Sigmoid colon (tissue), 7 donors: ENCODE results near the gene FXYD2. TPM values are rescaled to one million over a fixed set of nuclear protein-coding genes. Genes with fewer than 3 reads are reported as not detected.

Experiments
- DNase-seq: peaks from one replicate; pipeline ENCODE4 v3.0.0-alpha.2; 2019
- H3K27ac ChIP-seq, 4 donors: fragments of 200-600 bp; sonication (generic); one replicate each; pipeline ENCODE4 v1.5.1; 2016 to 2019; ENCODE audit warnings: mild to moderate bottlenecking in 1 of 4
- H3K27me3 ChIP-seq, 3 donors: fragments of 200-600 bp; sonication (generic); one replicate each; pipeline ENCODE4 v1.5.1; 2019; ENCODE audit warnings: mild to moderate bottlenecking in 1 of 3
- H3K36me3 ChIP-seq, 4 donors: fragments of 200-600 bp; sonication (generic); one replicate each; pipeline ENCODE4 v1.5.1; 2016 to 2019
- H3K4me1 ChIP-seq, 4 donors: fragments of 200-600 bp; sonication (generic); one replicate each; pipeline ENCODE4 v1.5.1; 2017 to 2019
- H3K4me3 ChIP-seq, 4 donors: fragments of 200-600 bp; sonication (generic); one replicate each; pipeline ENCODE4 v1.5.1; 2017 to 2019; ENCODE audit warnings: mild to moderate bottlenecking in 2 of 4, moderate library complexity in 1 of 4
- H3K9me3 ChIP-seq, 4 donors: fragments of 200-600 bp in 3 of 4; sonication (generic) in 3 of 4; one replicate each; pipeline versions ENCODE4 v1.5.1 to v1.6.1; 2013 to 2019
- EP300 ChIP-seq, 4 donors: sonication (generic); formaldehyde crosslinking; IDR thresholded peaks; one replicate each; pipeline ENCODE4 v1.6.1; 2017; ENCODE audit warnings: antibody characterized with exemption in 4 of 4
- POLR2A ChIP-seq, 2 donors: fragments of 450-650 bp; IDR thresholded peaks; one replicate each; pipeline ENCODE4 v1.6.1; 2016; ENCODE audit warnings: antibody characterized with exemption in 2 of 2, mild to moderate bottlenecking in 2 of 2, moderate library complexity in 2 of 2
- POLR2AphosphoS5 ChIP-seq, 4 donors: sonication (generic); formaldehyde crosslinking; IDR thresholded peaks; one replicate each; pipeline ENCODE4 v1.6.1; 2017; ENCODE audit warnings: antibody characterized with exemption in 4 of 4
- WGBS, 2 donors: extraction: QIAGEN DNeasy Blood & Tissue Kit; methylation state at CpG; one replicate each; pipeline ENCODE4 v1.1.7; 2013; 5-methylcytosine and 5-hydroxymethylcytosine counted together
- intact Hi-C: fragments of 100-400 bp; cut with DNase I; formaldehyde crosslinking; loops from one replicate; pipeline ENCODE4 v1.15.1; 2023
- polyA plus RNA-seq, 3 donors: library from polyadenylated mRNA; stranded (reverse); fragments of 200-250 nt; gene quantifications; one replicate each; pipeline ENCODE4 v1.2.3, GENCODE V29; 2013
- total RNA-seq, 4 donors: library from RNA; depleted of rRNA; stranded (reverse); fragments of >200 nt; gene quantifications; one replicate each; pipeline ENCODE4 v1.1.0, GENCODE V29; 2016
- TF ChIP-seq, protein P1 (sequence below), 4 experiments: fragments of 450-650 bp in 3 of 4; fragments of 200-600 bp in 1 of 4; IDR thresholded peaks; one replicate each; pipeline ENCODE4 v1.5.1; 2016 to 2019; ENCODE audit warnings: antibody characterized with exemption in 4 of 4, mild to moderate bottlenecking in 3 of 4, moderate library complexity in 2 of 4
- donor health status: healthy with polysubstance abuse.
- donor health status: Bipolar disorder and iron deficiency.
- donor health status: healthy.

The FXYD2 gene
- total and polyA plus RNA-seq, 7 donors = 3.2 to 6.6 (median 4.2) TPM; not detected in 1

DNA sequence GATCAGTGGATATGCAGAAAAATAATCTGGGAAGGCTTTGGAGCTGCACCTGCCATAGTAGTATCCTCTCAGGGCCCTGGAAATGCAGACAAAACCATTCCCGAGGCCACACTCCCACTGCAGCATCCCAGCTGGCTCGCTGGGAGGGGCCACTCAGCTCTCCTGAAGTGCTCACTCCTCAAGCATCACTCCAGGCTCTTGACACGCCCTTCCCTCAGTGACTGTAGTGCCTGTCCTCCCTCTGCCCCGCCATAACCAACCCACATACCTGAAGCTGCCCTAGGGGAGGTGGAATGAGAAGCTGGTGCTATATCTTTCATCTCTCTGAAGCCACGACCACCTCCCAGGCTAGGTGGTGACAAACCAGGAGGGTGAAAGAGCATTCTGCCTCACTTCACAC is 32.3 kb downstream of the FXYD2 start:
- TF ChIP-seq, protein P1, sequence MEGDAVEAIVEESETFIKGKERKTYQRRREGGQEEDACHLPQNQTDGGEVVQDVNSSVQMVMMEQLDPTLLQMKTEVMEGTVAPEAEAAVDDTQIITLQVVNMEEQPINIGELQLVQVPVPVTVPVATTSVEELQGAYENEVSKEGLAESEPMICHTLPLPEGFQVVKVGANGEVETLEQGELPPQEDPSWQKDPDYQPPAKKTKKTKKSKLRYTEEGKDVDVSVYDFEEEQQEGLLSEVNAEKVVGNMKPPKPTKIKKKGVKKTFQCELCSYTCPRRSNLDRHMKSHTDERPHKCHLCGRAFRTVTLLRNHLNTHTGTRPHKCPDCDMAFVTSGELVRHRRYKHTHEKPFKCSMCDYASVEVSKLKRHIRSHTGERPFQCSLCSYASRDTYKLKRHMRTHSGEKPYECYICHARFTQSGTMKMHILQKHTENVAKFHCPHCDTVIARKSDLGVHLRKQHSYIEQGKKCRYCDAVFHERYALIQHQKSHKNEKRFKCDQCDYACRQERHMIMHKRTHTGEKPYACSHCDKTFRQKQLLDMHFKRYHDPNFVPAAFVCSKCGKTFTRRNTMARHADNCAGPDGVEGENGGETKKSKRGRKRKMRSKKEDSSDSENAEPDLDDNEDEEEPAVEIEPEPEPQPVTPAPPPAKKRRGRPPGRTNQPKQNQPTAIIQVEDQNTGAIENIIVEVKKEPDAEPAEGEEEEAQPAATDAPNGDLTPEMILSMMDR (IDR thresholded peaks at IDR 0.05) = no peak
- no peak for TF ChIP-seq POLR2A (IDR thresholded peaks at IDR 0.05)
- TF ChIP-seq EP300 (IDR thresholded peaks at IDR 0.05) = no peak
- no peak for TF ChIP-seq POLR2AphosphoS5 (IDR thresholded peaks at IDR 0.05)
- 82 to 85% methylated on average over 5 of the region's 5 CpGs for WGBS, 2 donors
- H3K36me3 ChIP-seq = no peaks in the 10 kb centered on the region
- peaks cover 0 to 20% (median 18%) of the 10 kb centered on the region in 4 donors for H3K4me1 ChIP-seq
- peaks cover 23 to 49% (median 29%) of the 10 kb centered on the region in 3 donors for H3K27me3 ChIP-seq
- intact Hi-C loops = no loop called here
- no peaks in the 10 kb centered on the region for H3K9me3 ChIP-seq
- DNase-seq = no peak
- no peak overlapping the region for H3K27ac ChIP-seq
- H3K4me3 ChIP-seq = no peak overlapping the region

DNA sequence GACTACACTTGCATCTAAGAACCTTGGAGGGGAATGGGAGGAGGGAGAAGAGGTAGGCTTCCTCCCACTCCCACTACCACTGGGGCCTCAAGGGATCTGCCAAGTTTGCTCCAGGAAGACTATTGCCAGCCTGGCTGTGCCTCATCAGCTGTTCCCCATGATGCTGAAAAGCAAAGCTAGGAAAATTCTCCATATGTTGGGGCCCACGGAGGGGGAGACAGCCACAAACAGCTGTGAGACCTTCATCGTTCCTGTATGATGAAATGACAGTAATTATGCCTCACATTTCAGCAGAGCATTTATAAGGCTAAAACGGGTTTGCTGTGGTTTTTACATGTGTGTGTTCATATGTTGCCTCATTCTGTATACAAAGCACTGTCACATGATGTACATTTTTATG is 34.3 kb downstream of the FXYD2 start:
- Histone ChIP-seq H3K9me3 (no peaks in the 10 kb centered on the region), H3K27ac (no peak overlapping the region), H3K4me3 (no peak overlapping the region), H3K36me3 (no peaks in the 10 kb centered on the region), H3K4me1 (peaks cover 0 to under 1% (median 0%) of the 10 kb centered on the region in 4 donors), H3K27me3 (peaks cover 4 to 29% (median 10%) of the 10 kb centered on the region in 3 donors)
- DNase-seq = no peak
- 58 to 82% methylated on average over 3 of the region's 3 CpGs for WGBS, 2 donors
- TF ChIP-seq EP300 (IDR thresholded peaks at IDR 0.05) (no peak), POLR2A (IDR thresholded peaks at IDR 0.05) (no peak), POLR2AphosphoS5 (IDR thresholded peaks at IDR 0.05) (no peak)
- TF ChIP-seq, protein P1 (IDR thresholded peaks at IDR 0.05) = no peak
- intact Hi-C loops = no loop called here

DNA sequence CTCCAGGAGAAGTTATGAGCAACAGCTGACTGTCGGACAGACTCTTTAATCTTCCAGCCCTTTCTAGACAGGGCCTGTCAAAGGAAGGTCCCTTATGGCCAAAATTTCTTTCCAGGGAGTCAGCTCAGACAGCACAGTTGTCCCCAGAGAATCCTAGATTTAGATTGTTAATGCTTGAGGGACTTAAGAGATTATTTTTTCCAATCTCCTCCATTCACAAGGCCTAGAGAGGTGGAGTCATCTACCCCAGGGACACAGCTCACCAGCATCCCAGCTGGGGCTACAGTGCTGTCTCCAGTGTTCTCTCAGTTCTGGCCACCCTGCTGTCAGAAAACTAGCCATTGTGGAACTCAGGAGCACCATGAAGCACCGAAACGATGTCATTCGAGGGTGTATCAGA is 35.3 kb downstream of the FXYD2 start:
- WGBS, 2 donors = 86 to 89% methylated on average over 4 of the region's 4 CpGs

DNA sequence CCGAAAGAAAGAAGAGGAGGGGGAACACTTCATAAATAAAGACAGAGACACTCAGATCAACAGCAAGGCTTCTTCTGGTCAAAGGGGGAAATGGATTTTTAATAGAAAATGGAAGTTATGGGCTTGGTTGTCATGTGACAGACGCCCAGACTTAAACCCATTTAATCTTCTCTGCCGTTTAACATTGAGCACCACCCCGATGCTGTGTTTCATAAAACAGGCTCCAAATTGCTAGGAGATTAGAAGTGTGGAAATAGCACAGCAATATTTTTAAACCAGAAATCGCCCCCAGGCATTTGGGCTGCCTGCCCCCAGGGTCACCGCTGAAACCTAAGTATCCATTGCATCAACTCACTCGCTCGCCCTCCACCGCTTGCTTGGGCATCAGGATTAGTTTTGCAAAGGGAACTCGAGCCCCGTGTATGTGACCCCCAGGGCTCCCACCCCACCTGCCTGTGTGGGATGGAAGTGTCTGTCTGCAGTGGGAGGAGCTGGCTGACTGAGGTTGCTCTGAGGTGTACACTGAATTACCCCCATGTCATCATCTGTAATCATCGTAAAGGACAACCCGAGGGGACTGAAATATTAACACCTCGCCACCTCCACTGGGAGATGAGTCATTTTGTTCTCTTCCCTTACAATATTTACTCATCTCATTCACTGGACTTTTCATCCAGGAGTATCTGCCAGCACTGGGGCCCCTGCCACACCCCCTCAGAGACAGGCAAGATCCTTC is 38.2 kb downstream of the FXYD2 start:
- whole genome bisulfite sequencing, 2 donors = 58 to 64% methylated on average over 14 of the region's 14 CpGs
- Histone ChIP-seq H3K27ac (no peak overlapping the region), H3K27me3 (no peaks in the 10 kb centered on the region), H3K36me3 (no peaks in the 10 kb centered on the region), H3K9me3 (no peaks in the 10 kb centered on the region), H3K4me3 (no peak overlapping the region), H3K4me1 (no peaks in the 10 kb centered on the region)
- no peak for DNase-seq
- intact Hi-C loops = no loop called here
- TF ChIP-seq, protein P1 (IDR thresholded peaks at IDR 0.05) = no peak
- TF ChIP-seq POLR2AphosphoS5 (IDR thresholded peaks at IDR 0.05) (no peak), POLR2A (IDR thresholded peaks at IDR 0.05) (no peak), EP300 (IDR thresholded peaks at IDR 0.05) (no peak)

More for the DNA sequence above, 35.3 kb downstream of the FXYD2 start:
- no peaks in the 10 kb centered on the region for H3K36me3 ChIP-seq
- no peak for TF ChIP-seq EP300 (IDR thresholded peaks at IDR 0.05)
- intact Hi-C loops = no loop called here
- H3K27me3 ChIP-seq = peaks cover 0 to 19% (median 0%) of the 10 kb centered on the region in 3 donors
- no peak overlapping the region for H3K4me3 ChIP-seq
- H3K4me1 ChIP-seq = no peaks in the 10 kb centered on the region
- no peak for DNase-seq
- H3K9me3 ChIP-seq = no peaks in the 10 kb centered on the region
- no peak overlapping the region for H3K27ac ChIP-seq

DNA sequence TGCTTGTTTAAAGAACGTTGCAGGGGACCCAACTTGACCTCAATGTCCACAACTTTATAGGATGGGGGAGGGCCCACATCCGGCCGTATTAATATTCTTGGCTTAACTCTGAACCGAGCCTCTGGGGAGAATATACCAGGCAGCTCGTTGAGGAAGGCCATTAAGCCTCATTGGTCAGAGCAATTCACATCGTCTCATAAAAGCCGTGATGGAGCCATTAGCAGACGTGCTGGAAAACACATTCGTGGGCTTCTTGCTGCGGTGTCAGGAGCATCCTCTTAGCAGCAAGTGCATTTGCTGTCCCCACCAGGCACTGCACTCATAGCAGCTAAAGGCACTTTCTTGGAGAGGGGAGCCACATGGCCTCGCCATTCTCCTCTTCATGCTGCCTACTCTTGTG is 42.4 kb downstream of the FXYD2 start:
- no peaks in the 10 kb centered on the region for H3K4me1 ChIP-seq
- TF ChIP-seq POLR2A (IDR thresholded peaks at IDR 0.05) (no peak), POLR2AphosphoS5 (IDR thresholded peaks at IDR 0.05) (no peak), EP300 (IDR thresholded peaks at IDR 0.05) (no peak)
- TF ChIP-seq, protein P1 (IDR thresholded peaks at IDR 0.05) = no peak
- H3K27me3 ChIP-seq = no peaks in the 10 kb centered on the region
- H3K27ac ChIP-seq = no peak overlapping the region
- H3K36me3 ChIP-seq = peaks cover 0 to 16% (median 0%) of the 10 kb centered on the region in 4 donors
- WGBS, 2 donors = 74 to 76% methylated on average over 11 of the region's 11 CpGs
- intact Hi-C loops = no loop called here
- H3K4me3 ChIP-seq = no peak overlapping the region
- H3K9me3 ChIP-seq = no peaks in the 10 kb centered on the region
- no peak for DNase-seq
